ENCODE data around the gene TTC3.

DNA sequence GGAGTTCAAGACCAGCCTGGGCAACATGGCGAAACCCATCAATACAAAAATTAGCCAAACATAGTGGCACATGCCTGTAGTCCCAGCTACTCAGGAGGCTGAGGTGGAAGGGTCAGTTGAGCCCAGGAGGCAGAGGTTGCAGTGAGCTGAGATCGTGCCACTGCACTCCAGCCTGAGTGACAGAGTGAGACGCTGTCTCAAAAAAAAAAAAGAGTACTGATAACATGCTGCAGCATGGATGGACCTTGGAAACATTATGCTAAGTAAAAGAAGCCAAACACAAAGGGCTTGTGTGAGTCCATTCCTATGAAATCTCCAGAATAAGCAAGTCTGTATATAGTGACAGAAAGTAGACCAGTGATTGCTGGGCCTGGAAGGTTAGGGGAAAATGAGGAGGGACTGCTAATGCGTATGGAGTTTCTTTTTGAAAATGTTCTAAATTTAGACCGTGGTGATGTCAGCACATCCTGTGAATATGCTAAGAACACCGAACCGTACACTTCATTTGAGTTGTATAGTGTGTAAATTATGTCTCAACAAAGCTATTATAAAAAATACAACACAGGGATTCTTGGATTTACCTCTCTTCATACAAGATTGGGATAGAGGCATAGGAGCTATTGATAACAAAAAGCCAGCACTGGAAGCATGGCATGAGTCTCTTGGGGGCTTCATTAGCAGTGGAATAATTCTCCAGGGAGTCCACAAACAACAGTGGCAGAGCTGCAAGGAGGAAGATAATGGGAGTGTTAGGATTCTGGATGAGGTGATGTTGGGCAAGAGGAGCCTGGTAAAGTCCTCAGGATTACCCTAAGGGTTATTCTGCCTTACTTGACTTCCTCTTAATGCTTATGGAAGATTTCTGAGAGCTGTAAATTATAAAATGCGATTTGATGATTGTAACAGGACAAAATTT is 73.5 kb downstream of the TTC3 start:
- TF ChIP-seq, protein P1, sequence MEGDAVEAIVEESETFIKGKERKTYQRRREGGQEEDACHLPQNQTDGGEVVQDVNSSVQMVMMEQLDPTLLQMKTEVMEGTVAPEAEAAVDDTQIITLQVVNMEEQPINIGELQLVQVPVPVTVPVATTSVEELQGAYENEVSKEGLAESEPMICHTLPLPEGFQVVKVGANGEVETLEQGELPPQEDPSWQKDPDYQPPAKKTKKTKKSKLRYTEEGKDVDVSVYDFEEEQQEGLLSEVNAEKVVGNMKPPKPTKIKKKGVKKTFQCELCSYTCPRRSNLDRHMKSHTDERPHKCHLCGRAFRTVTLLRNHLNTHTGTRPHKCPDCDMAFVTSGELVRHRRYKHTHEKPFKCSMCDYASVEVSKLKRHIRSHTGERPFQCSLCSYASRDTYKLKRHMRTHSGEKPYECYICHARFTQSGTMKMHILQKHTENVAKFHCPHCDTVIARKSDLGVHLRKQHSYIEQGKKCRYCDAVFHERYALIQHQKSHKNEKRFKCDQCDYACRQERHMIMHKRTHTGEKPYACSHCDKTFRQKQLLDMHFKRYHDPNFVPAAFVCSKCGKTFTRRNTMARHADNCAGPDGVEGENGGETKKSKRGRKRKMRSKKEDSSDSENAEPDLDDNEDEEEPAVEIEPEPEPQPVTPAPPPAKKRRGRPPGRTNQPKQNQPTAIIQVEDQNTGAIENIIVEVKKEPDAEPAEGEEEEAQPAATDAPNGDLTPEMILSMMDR (IDR thresholded peaks at IDR 0.05; ENCODE audit: borderline replicate concordance, extremely low read depth, low read length, poor library complexity, severe bottlenecking) = no peak
- TF ChIP-seq EZH2 (IDR thresholded peaks at IDR 0.05; ENCODE audit: borderline replicate concordance, low read depth, low read length, severe bottlenecking) = no peak

All from DND-41 (cell line).